ENCODE data around the gene FANCM. TPM values are rescaled to one million over a fixed set of nuclear protein-coding genes. Genes with fewer than 3 reads are reported as not detected.

FANCM gene
- total RNA-seq, 6 experiments from 2014 or later = 1.4 to 3.9 (median 1.9) TPM

DNA sequence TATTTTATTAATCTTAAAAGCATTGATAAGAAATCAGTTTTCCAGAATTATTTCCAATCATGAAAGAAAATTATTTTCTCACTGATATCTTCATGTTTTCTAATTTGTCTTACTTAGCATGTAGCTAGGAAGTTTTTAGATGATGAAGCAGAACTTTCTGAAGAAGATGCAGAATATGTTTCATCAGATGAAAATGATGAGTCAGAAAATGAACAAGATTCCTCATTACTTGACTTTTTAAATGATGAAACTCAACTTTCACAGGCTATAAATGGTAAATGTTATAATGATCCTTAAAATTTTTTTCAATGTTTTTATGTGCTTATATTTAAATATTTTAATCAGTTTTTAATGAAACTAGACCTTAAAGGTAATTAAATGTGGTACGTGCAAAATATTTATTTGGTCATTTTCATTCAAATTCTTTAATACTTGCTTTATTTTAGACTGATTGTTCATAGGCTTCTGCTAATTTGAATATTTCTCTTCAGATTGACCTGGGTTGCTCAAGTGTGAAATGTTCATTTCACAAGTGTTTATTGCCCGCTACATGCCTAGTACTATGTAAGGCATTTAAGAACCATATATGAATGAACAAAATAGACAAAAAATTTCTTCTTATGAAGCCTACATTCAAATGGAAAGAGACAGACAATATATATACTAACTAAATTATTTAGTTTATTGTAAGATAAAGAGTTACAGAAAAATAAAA lies 49.5 kb downstream of the FANCM start:
- H3K27ac ChIP-seq = no peak overlapping the region
- ATAC-seq (no peak), DNase-seq (no peak)
- H3K36me3 ChIP-seq = no peaks in the 10 kb centered on the region
- no peak overlapping the region for H3K4me3 ChIP-seq
- H3K27me3 ChIP-seq = no peaks in the 10 kb centered on the region
- TF ChIP-seq, protein P1, sequence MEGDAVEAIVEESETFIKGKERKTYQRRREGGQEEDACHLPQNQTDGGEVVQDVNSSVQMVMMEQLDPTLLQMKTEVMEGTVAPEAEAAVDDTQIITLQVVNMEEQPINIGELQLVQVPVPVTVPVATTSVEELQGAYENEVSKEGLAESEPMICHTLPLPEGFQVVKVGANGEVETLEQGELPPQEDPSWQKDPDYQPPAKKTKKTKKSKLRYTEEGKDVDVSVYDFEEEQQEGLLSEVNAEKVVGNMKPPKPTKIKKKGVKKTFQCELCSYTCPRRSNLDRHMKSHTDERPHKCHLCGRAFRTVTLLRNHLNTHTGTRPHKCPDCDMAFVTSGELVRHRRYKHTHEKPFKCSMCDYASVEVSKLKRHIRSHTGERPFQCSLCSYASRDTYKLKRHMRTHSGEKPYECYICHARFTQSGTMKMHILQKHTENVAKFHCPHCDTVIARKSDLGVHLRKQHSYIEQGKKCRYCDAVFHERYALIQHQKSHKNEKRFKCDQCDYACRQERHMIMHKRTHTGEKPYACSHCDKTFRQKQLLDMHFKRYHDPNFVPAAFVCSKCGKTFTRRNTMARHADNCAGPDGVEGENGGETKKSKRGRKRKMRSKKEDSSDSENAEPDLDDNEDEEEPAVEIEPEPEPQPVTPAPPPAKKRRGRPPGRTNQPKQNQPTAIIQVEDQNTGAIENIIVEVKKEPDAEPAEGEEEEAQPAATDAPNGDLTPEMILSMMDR (IDR thresholded peaks at IDR 0.05) = no peak
- TF ChIP-seq POLR2A (IDR thresholded peaks at IDR 0.05) = no peak
- intact Hi-C loops (cut with DNase I) = no loop called here
- WGBS (ENCODE audit: insufficient coverage, low coverage, low lambda C conversion rate, missing lambda C conversion rate) = 98% methylated on average over 2 of the region's 2 CpGs
- no peaks in the 10 kb centered on the region for H3K9me3 ChIP-seq
- H3K4me1 ChIP-seq = no peaks in the 10 kb centered on the region

DNA sequence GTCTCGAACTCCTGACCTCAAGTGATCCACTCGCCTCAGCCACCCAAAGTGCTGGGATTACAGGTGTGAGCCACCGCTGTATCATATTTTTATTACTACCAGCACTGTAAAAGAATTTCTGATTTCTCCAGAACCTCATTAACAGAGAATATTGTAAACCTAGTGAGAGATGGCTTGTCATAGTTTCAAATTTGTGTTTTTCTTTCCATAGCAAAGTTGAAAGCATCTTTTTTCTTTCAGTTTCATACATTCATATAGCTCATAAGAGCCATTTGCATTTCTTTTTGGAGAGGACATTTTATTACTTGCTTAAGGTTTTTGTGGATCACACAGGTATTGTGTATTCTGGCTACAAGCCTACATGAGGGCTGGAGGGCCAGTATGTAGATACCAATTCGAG lies 59.2 kb downstream of the FANCM start:
- intact Hi-C loops (cut with DNase I) = no loop called here
- no peak for TF ChIP-seq POLR2A (IDR thresholded peaks at IDR 0.05)
- TF ChIP-seq, protein P1 (IDR thresholded peaks at IDR 0.05) = no peak
- H3K27me3 ChIP-seq = no peaks in the 10 kb centered on the region
- H3K4me3 ChIP-seq = no peak overlapping the region
- no peaks in the 10 kb centered on the region for H3K4me1 ChIP-seq
- no peaks in the 10 kb centered on the region for H3K36me3 ChIP-seq
- DNase-seq = no peak
- no peaks in the 10 kb centered on the region for H3K9me3 ChIP-seq
- H3K27ac ChIP-seq = no peak overlapping the region
- WGBS (ENCODE audit: insufficient coverage, low coverage, low lambda C conversion rate, missing lambda C conversion rate) = 92% methylated on average over 4 of the region's 4 CpGs
- no peak for ATAC-seq

GRCh38 chr14:45198551-45198950 lies 62.8 kb downstream of the FANCM start:
- no peak for ATAC-seq
- no peak overlapping the region for H3K4me3 ChIP-seq
- no peaks in the 10 kb centered on the region for H3K27me3 ChIP-seq
- no peaks in the 10 kb centered on the region for H3K4me1 ChIP-seq
- WGBS (ENCODE audit: insufficient coverage, low coverage, low lambda C conversion rate, missing lambda C conversion rate) = 93% methylated on average over 3 of the region's 3 CpGs
- no peaks in the 10 kb centered on the region for H3K36me3 ChIP-seq
- no peak for DNase-seq
- intact Hi-C loops (cut with DNase I) = no loop called here
- H3K9me3 ChIP-seq = no peaks in the 10 kb centered on the region
- no peak overlapping the region for H3K27ac ChIP-seq
- TF ChIP-seq, protein P1 (IDR thresholded peaks at IDR 0.05) = no peak
- TF ChIP-seq POLR2A (IDR thresholded peaks at IDR 0.05) = no peak

DNA sequence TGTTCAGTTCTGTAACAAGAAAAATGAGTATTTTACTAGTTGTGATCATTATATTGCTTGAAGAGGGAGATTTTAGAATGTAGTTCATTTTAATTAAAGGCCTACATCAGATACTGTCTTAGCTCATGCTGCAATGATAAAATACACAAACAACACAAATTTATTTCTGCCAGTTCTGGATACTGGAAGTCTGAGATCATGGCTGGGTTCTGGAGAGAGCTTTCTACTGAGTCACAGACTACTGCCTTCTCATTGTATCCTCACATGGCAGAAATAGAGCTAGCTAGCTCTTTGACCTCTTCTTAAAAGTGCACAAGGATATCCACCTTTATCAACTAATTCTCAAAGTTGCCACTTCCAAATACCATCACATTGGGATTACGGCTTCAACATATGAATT lies 63.5 kb downstream of the FANCM start:
- H3K4me3 ChIP-seq = no peak overlapping the region
- intact Hi-C loops (cut with DNase I) = no loop called here
- no peaks in the 10 kb centered on the region for H3K4me1 ChIP-seq
- no peaks in the 10 kb centered on the region for H3K27me3 ChIP-seq
- WGBS (ENCODE audit: insufficient coverage, low coverage, low lambda C conversion rate, missing lambda C conversion rate) = 100% methylated on average over 1 of the region's 1 CpG
- no peaks in the 10 kb centered on the region for H3K9me3 ChIP-seq
- no peaks in the 10 kb centered on the region for H3K36me3 ChIP-seq
- H3K27ac ChIP-seq = no peak overlapping the region
- TF ChIP-seq POLR2A (IDR thresholded peaks at IDR 0.05) = no peak
- TF ChIP-seq, protein P1 (IDR thresholded peaks at IDR 0.05) = no peak
- DNase-seq (no peak), ATAC-seq (no peak)
